ENCODE measurements around the gene TCP11. TPM values are rescaled to one million over a fixed set of nuclear protein-coding genes. Genes with fewer than 3 reads are reported as not detected.

Gene TCP11
- total RNA-seq, 1 donor from 2014 or later = not detected

GRCh38 chr6:35073211-35073610 is 67.9 kb downstream of the TCP11 start:
- Mint-ChIP-seq H3K27ac (no peak overlapping the region), H3K4me3 (no peak overlapping the region), H3K9me3 (no peaks in the 10 kb centered on the region), H3K4me1 (no peaks in the 10 kb centered on the region), H3K27me3 (no peaks in the 10 kb centered on the region), H3K36me3 (ENCODE audit: low read depth) (peaks cover 31% of the 10 kb centered on the region)
- ChIA-PET CTCF (no interaction called here), POLR2A (no interaction called here)
- no peak for TF ChIP-seq CTCF (IDR thresholded peaks at IDR 0.05)
- DNase-seq (no peak), ATAC-seq (ENCODE audit: low read depth) (no peak)
- intact Hi-C loops (cut with micrococcal nuclease) = no loop called here

- Mint-ChIP-seq H3K27ac (no peak overlapping the region), H3K9me3 (no peaks in the 10 kb centered on the region), H3K4me3 (no peak overlapping the region), H3K27me3 (no peaks in the 10 kb centered on the region), H3K4me1 (no peaks in the 10 kb centered on the region), H3K36me3 (ENCODE audit: low read depth) (peaks cover 31% of the 10 kb centered on the region)
- ChIA-PET POLR2A (no interaction called here), CTCF (no interaction called here)
- TF ChIP-seq CTCF (IDR thresholded peaks at IDR 0.05) = no peak
- ATAC-seq (ENCODE audit: low read depth) (no peak), DNase-seq (no peak)
- intact Hi-C loops (cut with micrococcal nuclease) = no loop called here
These were observed 68.5 kb downstream of the TCP11 start for GRCh38 chr6:35072698-35073055.

GRCh38 chr6:35072051-35072697 is 69.0 kb downstream of the TCP11 start:
- intact Hi-C loops (cut with micrococcal nuclease) = no loop called here
- POLR2A ChIA-PET = no interaction called here
- no peaks in the 10 kb centered on the region for H3K4me1 Mint-ChIP-seq
- no peak for DNase-seq
- no peak overlapping the region for H3K27ac Mint-ChIP-seq
- peaks cover 27% of the 10 kb centered on the region for H3K36me3 Mint-ChIP-seq (ENCODE audit: low read depth)
- ATAC-seq (ENCODE audit: low read depth) = no peak
- no peak for TF ChIP-seq CTCF (IDR thresholded peaks at IDR 0.05)
- no peak overlapping the region for H3K4me3 Mint-ChIP-seq
- no peaks in the 10 kb centered on the region for H3K9me3 Mint-ChIP-seq
- H3K27me3 Mint-ChIP-seq = no peaks in the 10 kb centered on the region
- CTCF ChIA-PET = no interaction called here

- ChIA-PET POLR2A (no interaction called here), CTCF (no interaction called here)
- DNase-seq (no peak), ATAC-seq (ENCODE audit: low read depth) (no peak)
- intact Hi-C loops (cut with micrococcal nuclease) = no loop called here
- H3K36me3 Mint-ChIP-seq (ENCODE audit: low read depth) = peaks cover 23% of the 10 kb centered on the region
- H3K4me1 Mint-ChIP-seq = no peaks in the 10 kb centered on the region
- H3K9me3 Mint-ChIP-seq = no peaks in the 10 kb centered on the region
- no peak overlapping the region for H3K27ac Mint-ChIP-seq
- H3K4me3 Mint-ChIP-seq = no peak overlapping the region
- no peak for TF ChIP-seq CTCF (IDR thresholded peaks at IDR 0.05)
- no peaks in the 10 kb centered on the region for H3K27me3 Mint-ChIP-seq
These were observed 69.7 kb downstream of the TCP11 start for GRCh38 chr6:35071347-35071994.

GRCh38 chr6:35070111-35070510 is 71.0 kb downstream of the TCP11 start:
- POLR2A ChIA-PET = interaction anchor here (0.7 kb wide), 1 partner anchor 543 kb away, joined by 6 read pairs; no protein-coding TSS in a partner anchor
- intact Hi-C loops (cut with micrococcal nuclease) = no loop called here
- no peaks in the 10 kb centered on the region for H3K9me3 Mint-ChIP-seq
- no peak overlapping the region for H3K4me3 Mint-ChIP-seq
- TF ChIP-seq CTCF (IDR thresholded peaks at IDR 0.05) = no peak
- no peaks in the 10 kb centered on the region for H3K4me1 Mint-ChIP-seq
- ATAC-seq (ENCODE audit: low read depth) (no peak), DNase-seq (no peak)
- no peak overlapping the region for H3K27ac Mint-ChIP-seq
- H3K36me3 Mint-ChIP-seq (ENCODE audit: low read depth) = peaks cover 33% of the 10 kb centered on the region
- CTCF ChIA-PET = no interaction called here
- H3K27me3 Mint-ChIP-seq = no peaks in the 10 kb centered on the region

Data from activated B cell treated with CpG ODN at 0.5 μM for 24 hours (primary cell).